DND-41 (cell line): ENCODE measurements around the gene FLT4.

ENCODE experiments used
- ATAC-seq: fragments of 200-7000 bp; cut with Tn5 transposase; 3 replicates; pipeline ENCODE4 v1.9.1; 2021; ENCODE audit warnings: low read depth; ENCODE audit not compliant: insufficient read depth
- DNase-seq: peaks from one replicate; pipeline ENCODE4 v3.0.0-alpha.2; 2020
- H2AFZ ChIP-seq: 2 replicates; pipeline ENCODE4 v1.6.0; 2012; ENCODE audit warnings: low read depth, low read length
- H3K27ac ChIP-seq: 2 replicates; pipeline ENCODE4 v1.5.1; 2012; ENCODE audit warnings: low read length, inconsistent platforms
- H3K27me3 ChIP-seq: fragments of 200-600 bp; sonication (generic); 2 replicates; pipeline ENCODE4 v1.6.0; 2012; ENCODE audit warnings: low read length, mild to moderate bottlenecking, inconsistent platforms; ENCODE audit not compliant: insufficient read depth, poor library complexity
- H3K36me3 ChIP-seq: 2 replicates; pipeline ENCODE4 v1.5.1; 2012; ENCODE audit warnings: low read length, inconsistent platforms; ENCODE audit not compliant: insufficient read depth
- H3K4me1 ChIP-seq: 2 replicates; pipeline ENCODE4 v1.5.1; 2012; ENCODE audit warnings: mild to moderate bottlenecking, low read length; ENCODE audit not compliant: insufficient read depth
- H3K4me2 ChIP-seq: 2 replicates; pipeline ENCODE4 v1.6.0; 2012; ENCODE audit warnings: mild to moderate bottlenecking, moderate library complexity, low read length, inconsistent platforms; ENCODE audit not compliant: insufficient read depth
- H3K4me3 ChIP-seq, 2 experiments: fragments of 200-600 bp in 1 of 2; shearing (Covaris generic) in 1 of 2; 2 replicates each; pipeline ENCODE4 v1.5.1; 2012 to 2016; ENCODE audit warnings: inconsistent platforms in 2 of 2, low read length in 2 of 2, mild to moderate bottlenecking in 2 of 2, low read depth in 1 of 2, moderate library complexity in 1 of 2
- H3K79me2 ChIP-seq: 2 replicates; pipeline ENCODE4 v1.6.0; 2012; ENCODE audit warnings: low read length, inconsistent platforms; ENCODE audit not compliant: insufficient read depth
- H3K9ac ChIP-seq: 2 replicates; pipeline ENCODE4 v1.6.0; 2012; ENCODE audit warnings: low read depth, mild to moderate bottlenecking, inconsistent platforms, low read length, moderate library complexity
- H3K9me3 ChIP-seq: 2 replicates; pipeline ENCODE4 v1.5.1; 2012; ENCODE audit warnings: low read length, moderate library complexity, mild to moderate bottlenecking, inconsistent platforms; ENCODE audit not compliant: insufficient read depth, severe bottlenecking
- H4K20me1 ChIP-seq: 2 replicates; pipeline ENCODE4 v1.6.0; 2012; ENCODE audit warnings: low read length; ENCODE audit not compliant: insufficient read depth
- EZH2 ChIP-seq: IDR thresholded peaks from 3 replicates; pipeline ENCODE4 v1.6.1; 2012; ENCODE audit warnings: borderline replicate concordance, low read depth, mild to moderate bottlenecking, moderate library complexity, low read length, inconsistent platforms; ENCODE audit not compliant: severe bottlenecking
- TF ChIP-seq, protein P1 (sequence below): IDR thresholded peaks from 2 replicates; pipeline ENCODE4 v1.5.1; 2012; ENCODE audit warnings: borderline replicate concordance, low read length, moderate library complexity, mild to moderate bottlenecking; ENCODE audit not compliant: poor library complexity, severe bottlenecking; ENCODE audit errors: extremely low read depth

FLT4 gene

DNA sequence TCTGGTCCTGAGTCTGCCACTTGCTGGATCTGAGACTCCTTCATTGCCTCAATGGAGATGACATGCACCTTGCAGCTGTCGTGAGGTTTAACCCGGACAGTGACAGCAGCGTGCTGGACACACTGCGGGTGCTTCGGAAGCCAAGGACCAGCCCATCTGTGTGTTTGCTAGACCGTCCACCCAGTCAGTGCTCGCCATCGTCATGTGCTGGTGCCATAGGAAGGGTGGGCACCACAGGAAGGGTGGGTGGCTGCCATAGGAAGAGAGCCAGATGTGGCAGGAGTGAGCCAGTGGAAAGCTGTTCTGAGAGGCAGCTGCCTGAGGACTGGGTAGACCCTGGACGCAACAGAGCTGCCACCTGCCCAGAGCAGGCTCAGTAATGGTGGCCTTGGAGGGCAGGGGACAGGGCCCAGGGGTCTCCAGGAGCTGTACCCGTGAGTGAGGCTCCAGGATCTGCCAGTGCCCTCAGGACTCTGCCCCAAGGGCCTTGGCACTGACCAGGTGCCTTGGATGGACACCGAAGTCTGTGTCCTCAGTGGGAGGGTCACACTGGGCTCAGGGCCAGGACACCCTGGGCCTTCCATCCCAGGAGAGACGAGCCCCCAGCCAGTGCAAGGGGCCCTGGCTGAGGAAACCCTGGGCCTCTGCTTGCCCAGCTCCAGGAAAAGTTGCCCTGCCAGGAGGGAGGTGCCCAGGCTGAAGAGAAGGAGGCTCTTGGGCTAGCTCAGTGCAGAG is 21.8 kb downstream of the FLT4 start:
- no peak overlapping the region for H3K4me2 ChIP-seq
- H3K27me3 ChIP-seq: no peaks in the 10 kb centered on the region
- H3K27ac ChIP-seq: no peak overlapping the region
- H3K9me3 ChIP-seq: no peaks in the 10 kb centered on the region
- H3K4me3 ChIP-seq: no peak overlapping the region
- H3K4me1 ChIP-seq: peaks cover 4% of the 10 kb centered on the region
- DNase-seq (no peak), ATAC-seq (no peak)
- no peak overlapping the region for H3K9ac ChIP-seq
- no peak overlapping the region for H2AFZ ChIP-seq
- H4K20me1 ChIP-seq: peaks cover 6% of the 10 kb centered on the region; the same call in 1 of the 2 replicates
- no peaks in the 10 kb centered on the region for H3K36me3 ChIP-seq
- no peak for TF ChIP-seq EZH2
- TF ChIP-seq, protein P1, sequence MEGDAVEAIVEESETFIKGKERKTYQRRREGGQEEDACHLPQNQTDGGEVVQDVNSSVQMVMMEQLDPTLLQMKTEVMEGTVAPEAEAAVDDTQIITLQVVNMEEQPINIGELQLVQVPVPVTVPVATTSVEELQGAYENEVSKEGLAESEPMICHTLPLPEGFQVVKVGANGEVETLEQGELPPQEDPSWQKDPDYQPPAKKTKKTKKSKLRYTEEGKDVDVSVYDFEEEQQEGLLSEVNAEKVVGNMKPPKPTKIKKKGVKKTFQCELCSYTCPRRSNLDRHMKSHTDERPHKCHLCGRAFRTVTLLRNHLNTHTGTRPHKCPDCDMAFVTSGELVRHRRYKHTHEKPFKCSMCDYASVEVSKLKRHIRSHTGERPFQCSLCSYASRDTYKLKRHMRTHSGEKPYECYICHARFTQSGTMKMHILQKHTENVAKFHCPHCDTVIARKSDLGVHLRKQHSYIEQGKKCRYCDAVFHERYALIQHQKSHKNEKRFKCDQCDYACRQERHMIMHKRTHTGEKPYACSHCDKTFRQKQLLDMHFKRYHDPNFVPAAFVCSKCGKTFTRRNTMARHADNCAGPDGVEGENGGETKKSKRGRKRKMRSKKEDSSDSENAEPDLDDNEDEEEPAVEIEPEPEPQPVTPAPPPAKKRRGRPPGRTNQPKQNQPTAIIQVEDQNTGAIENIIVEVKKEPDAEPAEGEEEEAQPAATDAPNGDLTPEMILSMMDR: no peak
- no peaks in the 10 kb centered on the region for H3K79me2 ChIP-seq

DNA sequence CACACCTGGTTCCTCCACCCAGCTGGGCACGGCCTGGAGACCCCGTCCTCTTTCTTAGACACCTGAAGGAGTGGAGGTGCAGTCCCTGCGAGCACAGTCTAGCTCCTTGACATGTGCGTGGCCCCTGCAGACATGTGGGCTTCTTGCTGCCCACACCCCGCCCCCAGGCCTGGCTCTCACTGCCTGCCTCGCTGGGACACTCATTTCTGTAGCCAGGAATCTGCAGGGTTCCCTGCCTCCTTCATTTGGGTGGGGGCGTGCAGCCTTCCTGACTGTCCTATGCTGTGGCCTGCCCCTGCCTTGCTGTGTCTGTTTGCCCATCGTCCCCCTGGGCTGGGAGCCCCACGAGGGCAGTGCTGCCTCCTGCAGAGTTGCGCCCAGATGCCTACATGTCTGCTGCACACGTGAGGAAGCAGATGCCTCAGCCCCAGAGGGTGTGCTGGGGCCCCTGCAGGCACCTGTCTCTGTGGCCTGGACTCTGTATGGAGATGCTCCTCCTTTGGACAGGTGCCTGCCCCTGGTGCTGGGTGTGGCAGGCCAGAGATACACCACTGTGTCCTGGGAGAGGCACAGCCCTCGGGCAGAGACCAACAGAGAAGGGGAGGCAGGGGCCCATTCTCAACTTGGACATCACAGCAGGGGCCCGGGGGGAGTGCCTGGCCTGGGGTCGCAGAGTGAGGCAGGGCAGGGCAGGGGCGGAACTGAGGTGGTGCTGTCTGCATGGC is 22.6 kb downstream of the FLT4 start:
- no peaks in the 10 kb centered on the region for H3K79me2 ChIP-seq
- H3K36me3 ChIP-seq: no peaks in the 10 kb centered on the region
- H3K27ac ChIP-seq: no peak overlapping the region
- peaks cover 6% of the 10 kb centered on the region; the same call in 1 of the 2 replicates for H4K20me1 ChIP-seq
- no peak overlapping the region for H3K4me3 ChIP-seq
- peaks cover 4% of the 10 kb centered on the region for H3K4me1 ChIP-seq
- no peak for TF ChIP-seq EZH2
- TF ChIP-seq, protein P1: no peak
- no peak overlapping the region for H3K4me2 ChIP-seq
- no peaks in the 10 kb centered on the region for H3K27me3 ChIP-seq
- H3K9ac ChIP-seq: no peak overlapping the region
- no peak overlapping the region for H2AFZ ChIP-seq
- DNase-seq: no peak
- no peaks in the 10 kb centered on the region for H3K9me3 ChIP-seq
- no peak for ATAC-seq

DNA sequence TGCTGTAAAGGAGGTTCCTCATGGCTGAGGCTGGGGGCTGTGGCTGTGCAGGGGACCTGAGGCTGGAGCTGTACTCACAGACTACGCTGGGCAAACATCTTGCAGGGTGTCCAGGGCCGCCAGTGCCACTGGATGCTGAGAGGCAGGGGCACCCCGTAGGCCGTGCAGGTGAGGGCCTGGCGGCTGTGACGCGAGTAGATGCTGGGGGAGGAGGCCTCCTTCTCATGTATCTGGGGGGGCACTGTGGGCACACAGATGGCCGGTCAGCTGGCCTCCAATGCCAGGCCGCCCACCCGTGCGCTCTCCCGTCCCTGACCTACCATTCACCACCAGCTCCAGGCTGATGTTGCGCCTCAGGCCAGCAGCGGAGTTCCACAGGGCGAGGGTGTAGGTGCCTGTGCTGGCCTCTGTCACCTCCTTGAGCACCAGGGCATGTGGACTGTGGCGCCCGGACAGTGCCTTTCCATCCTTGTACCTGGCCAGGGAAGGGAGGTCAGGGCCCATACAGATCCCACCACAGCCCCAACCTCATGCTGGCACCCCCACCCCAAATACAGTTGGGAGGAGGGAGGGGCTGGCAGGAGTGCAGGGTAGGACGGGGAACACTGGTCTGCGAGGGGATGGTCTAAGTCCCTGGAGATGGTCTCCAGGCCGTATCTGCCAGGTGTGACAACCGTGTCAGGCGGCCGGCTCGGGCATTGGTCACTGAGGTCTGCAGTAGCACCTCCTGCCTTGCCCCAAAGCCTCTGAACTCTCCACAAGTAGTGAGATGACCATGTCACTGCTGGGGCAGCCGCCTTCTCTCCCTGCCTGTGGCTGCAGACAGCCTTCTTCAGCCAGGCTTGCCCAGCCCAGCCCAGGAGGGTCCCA is 23.4 kb downstream of the FLT4 start:
- Histone ChIP-seq H3K4me1 (peaks cover 4% of the 10 kb centered on the region), H2AFZ (no peak overlapping the region), H3K9ac (no peak overlapping the region), H3K4me2 (no peak overlapping the region), H3K27me3 (no peaks in the 10 kb centered on the region), H3K27ac (no peak overlapping the region), H3K79me2 (no peaks in the 10 kb centered on the region), H4K20me1 (peaks cover 6% of the 10 kb centered on the region; the same call in 1 of the 2 replicates), H3K36me3 (no peaks in the 10 kb centered on the region), H3K9me3 (no peaks in the 10 kb centered on the region), H3K4me3 (no peak overlapping the region)
- TF ChIP-seq, protein P1: no peak
- no peak for TF ChIP-seq EZH2
- DNase-seq: no peak
- no peak for ATAC-seq
